Endometrial microvascular endothelial cells (primary cell): ENCODE results near the gene PCDHA1. TPM values are rescaled to one million over a fixed set of nuclear protein-coding genes. Genes with fewer than 3 reads are reported as not detected.
"Not testable (repeated sequence)": the region's sequence is repeated elsewhere in the genome, so short reads cannot be mapped to it uniquely, and the experiment has no call there.

Source experiments
- in situ Hi-C: cut with HindIII; loops from 2 replicates; pipeline ENCODE4 v1.10.0; 2017; ENCODE audit warnings: low sequenced_read_pairs, low pct_unique_long_range_greater_than_20kb; ENCODE audit errors: inconsistent ontology term
- total RNA-seq: library from RNA; depleted of rRNA; stranded (reverse); fragments of >200 nt; gene quantifications from one replicate; pipeline ENCODE4 v1.2.3, GENCODE V29; 2015; ENCODE audit errors: inconsistent ontology term

Gene PCDHA1
- total RNA-seq, 1 donor from 2014 or later, result not detected

- in situ Hi-C loops, result no loop called here
Measured at GRCh38 chr5:140842798-140843733, 57.1 kb downstream of the PCDHA1 start.

- in situ Hi-C loops, result not testable (repeated sequence)
Measured at GRCh38 chr5:140848139-140849102, 62.5 kb downstream of the PCDHA1 start, which contains the start of gene PCDHA9. Gene PCDHA9 (plus strand): TSS chr5:140848382. CDS start chr5:140848496, 114 bp downstream.

GRCh38 chr5:140849831-140850634 lies 64.1 kb downstream of the PCDHA1 start:
- in situ Hi-C loops, result not testable (repeated sequence)

GRCh38 chr5:140855772-140856674 lies 70.1 kb downstream of the PCDHA1 start, which contains the start of gene PCDHA10:
Gene PCDHA10 (plus strand): TSS chr5:140855897. CDS start chr5:140856049, 152 bp downstream.
- in situ Hi-C loops, result no loop called here

- in situ Hi-C loops, result no loop called here
Measured at GRCh38 chr5:140857177-140857986, 71.4 kb downstream of the PCDHA1 start.

- in situ Hi-C loops, result no loop called here
Measured at GRCh38 chr5:140857987-140858240, 72.0 kb downstream of the PCDHA1 start.

GRCh38 chr5:140862441-140863295 lies 76.7 kb downstream of the PCDHA1 start:
- in situ Hi-C loops, result no loop called here

- in situ Hi-C loops, result no loop called here
Measured at GRCh38 chr5:140868721-140869554, 83.0 kb downstream of the PCDHA1 start, which contains the start of gene PCDHA11. Gene PCDHA11 (plus strand): TSS chr5:140868957. CDS start chr5:140869104, 147 bp downstream.

- in situ Hi-C loops, result no loop called here
Measured at GRCh38 chr5:140869555-140869886, 83.6 kb downstream of the PCDHA1 start.

- in situ Hi-C loops, result no loop called here
Measured at GRCh38 chr5:140870221-140871201, 84.6 kb downstream of the PCDHA1 start.

- in situ Hi-C loops, result no loop called here
Measured at GRCh38 chr5:140875085-140876065, 89.4 kb downstream of the PCDHA1 start, which contains the start of gene PCDHA12. Gene PCDHA12 (plus strand): TSS chr5:140875308. CDS start chr5:140875473, 165 bp downstream.

GRCh38 chr5:140876541-140877261 lies 90.8 kb downstream of the PCDHA1 start:
- in situ Hi-C loops, result not testable (repeated sequence)

- in situ Hi-C loops, result no loop called here
Measured at GRCh38 chr5:140877262-140877581, 91.3 kb downstream of the PCDHA1 start.
